ENCODE results near the gene PHPT1.

GRCh38 chr9:136840140-136840876 lies 8.9 kb upstream of the PHPT1 start:
- TF ChIP-seq EGR1 (IDR thresholded peaks at IDR 0.05) (no peak), TAF1 (IDR thresholded peaks at IDR 0.05; ENCODE audit: low read depth) (no peak), CEBPB (IDR thresholded peaks at IDR 0.05) (no peak), TCF12 (IDR thresholded peaks at IDR 0.05; ENCODE audit: low read depth) (no peak), CREB1 (IDR thresholded peaks at IDR 0.05; ENCODE audit: low read depth) (no peak), MAX (IDR thresholded peaks at IDR 0.05) (no peak)

Data from Ishikawa (cell line).